Measurements from ENCODE around the gene WDR72.

Gene WDR72

GRCh38 chr15:53565721-53566120 lies 193.7 kb downstream of the WDR72 start:
- TF ChIP-seq CTCF (IDR thresholded peaks at IDR 0.05; ENCODE audit: low read depth, low read length) = no peak
- no peak for DNase-seq (ENCODE audit: low read depth in 2 of 2)
- H3K4me3 ChIP-seq (replicated peaks in 1 of 2; ENCODE audit: low read depth in 2 of 2, low read length in 2 of 2) = no peak overlapping the region

DNA sequence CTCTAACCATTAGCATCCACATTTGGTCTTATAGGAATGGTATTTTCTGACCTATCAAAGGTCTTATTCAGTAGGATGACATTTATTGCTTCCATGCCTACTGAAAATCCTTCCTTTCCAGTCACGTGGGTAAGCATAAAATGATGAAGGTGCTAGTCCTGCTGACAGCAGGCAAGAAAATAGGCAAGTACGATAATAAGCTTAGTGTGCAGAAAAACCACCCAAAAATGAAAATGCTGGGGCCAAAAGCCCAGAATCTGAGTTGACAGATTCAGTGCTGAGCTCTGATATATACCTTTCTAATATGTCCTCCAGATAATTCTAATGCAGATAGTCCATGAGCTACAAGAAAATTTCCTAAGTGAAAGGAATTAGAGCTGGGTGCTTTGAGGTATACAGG lies 194.8 kb downstream of the WDR72 start:
- H3K4me3 ChIP-seq (replicated peaks in 1 of 2; ENCODE audit: low read depth in 2 of 2, low read length in 2 of 2) = no peak overlapping the region
- DNase-seq (ENCODE audit: low read depth in 2 of 2) = no peak
- no peak for TF ChIP-seq CTCF (IDR thresholded peaks at IDR 0.05; ENCODE audit: low read depth, low read length)

DNA sequence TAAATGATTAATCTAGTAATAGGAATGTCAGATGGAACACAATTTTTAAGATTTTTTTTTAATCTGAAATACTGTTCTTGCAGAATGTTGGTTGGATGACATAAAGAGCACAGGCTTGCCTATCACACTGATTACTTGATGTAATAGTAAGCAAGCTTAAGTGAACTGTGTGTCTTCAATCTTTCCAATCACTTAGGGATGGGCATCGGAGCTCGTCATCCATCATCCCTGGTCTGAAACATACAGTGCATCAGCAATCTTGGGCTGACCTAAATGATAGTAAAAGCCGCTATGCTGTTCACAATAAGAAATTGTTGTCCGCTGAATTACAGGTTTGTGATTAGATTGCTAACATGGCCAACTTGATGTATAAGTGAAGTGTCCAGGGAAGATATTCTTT lies 195.8 kb downstream of the WDR72 start:
- no peak for TF ChIP-seq CTCF (IDR thresholded peaks at IDR 0.05; ENCODE audit: low read depth, low read length)

DNA sequence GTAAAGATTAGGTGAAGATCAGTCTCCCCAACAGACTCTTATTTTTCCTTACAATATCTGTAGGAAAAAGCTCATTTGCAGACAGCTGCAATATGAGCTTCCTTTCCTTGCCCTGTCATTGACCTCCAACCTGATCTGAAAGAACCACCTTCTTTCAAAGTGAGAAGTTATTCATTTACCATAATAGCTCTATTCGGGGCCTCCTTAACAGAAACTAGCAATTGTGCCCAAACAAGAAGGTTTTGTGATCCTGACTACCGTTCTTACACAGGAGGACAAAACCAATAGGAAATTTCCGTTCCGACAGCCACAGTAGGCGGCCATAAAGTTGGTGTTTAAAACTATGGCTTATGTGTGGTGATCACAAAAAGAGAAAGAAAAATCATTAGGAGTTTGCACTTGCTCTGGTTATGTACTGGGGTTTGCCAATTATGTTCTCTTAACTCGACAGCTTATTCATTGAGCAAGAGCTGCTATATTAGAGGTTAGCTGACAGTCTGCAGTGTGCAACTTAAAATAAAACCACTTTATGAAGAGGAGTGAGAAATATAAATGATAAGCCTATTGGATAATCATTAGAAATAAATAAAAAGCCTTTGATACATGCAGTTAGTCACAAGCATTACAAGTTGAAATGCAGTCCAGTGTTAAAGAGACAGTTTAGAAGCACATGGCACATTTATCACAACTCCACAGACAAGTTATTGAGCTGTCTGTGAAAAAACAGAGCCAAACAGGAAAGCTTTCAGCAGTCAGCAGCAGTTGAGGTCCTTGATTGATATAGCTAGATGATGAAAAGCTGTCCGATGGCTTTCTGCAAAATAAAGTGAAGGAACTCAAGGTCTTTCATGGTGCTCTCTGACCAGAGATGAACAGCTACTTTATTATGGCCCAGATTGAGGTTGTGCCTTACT lies 199.8 kb downstream of the WDR72 start:
- no peak for DNase-seq (ENCODE audit: low read depth in 2 of 2)
- no peak for TF ChIP-seq CTCF (IDR thresholded peaks at IDR 0.05; ENCODE audit: low read depth, low read length)
- H3K4me3 ChIP-seq (replicated peaks in 1 of 2; ENCODE audit: low read depth in 2 of 2, low read length in 2 of 2) = no peak overlapping the region

More for the DNA sequence above, 195.8 kb downstream of the WDR72 start:
- H3K4me3 ChIP-seq (replicated peaks in 1 of 2; ENCODE audit: low read depth in 2 of 2, low read length in 2 of 2) = no peak overlapping the region
- no peak for DNase-seq (ENCODE audit: low read depth in 2 of 2)

DNA sequence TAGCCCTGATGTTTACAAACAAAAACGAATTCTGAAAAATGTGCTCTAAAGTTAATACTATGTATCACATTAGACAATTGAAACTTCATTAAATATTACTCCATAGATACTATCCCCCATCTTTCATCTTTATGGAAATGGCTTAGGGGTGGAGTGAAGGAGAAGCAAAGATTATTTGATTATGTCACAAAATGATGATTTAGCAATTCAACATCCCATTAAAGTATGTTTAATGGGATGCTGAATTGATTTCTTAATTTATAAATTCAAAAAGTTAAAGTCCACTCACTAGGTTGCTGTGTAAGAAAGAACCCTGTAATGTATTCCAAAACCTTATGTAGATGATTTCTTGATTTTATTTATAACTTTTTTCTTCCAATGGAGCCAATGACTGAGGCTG lies 201.1 kb downstream of the WDR72 start:
- H3K4me3 ChIP-seq (replicated peaks in 1 of 2; ENCODE audit: low read depth in 2 of 2, low read length in 2 of 2) = no peak overlapping the region
- no peak for DNase-seq (ENCODE audit: low read depth in 2 of 2)
- no peak for TF ChIP-seq CTCF (IDR thresholded peaks at IDR 0.05; ENCODE audit: low read depth, low read length)

- no peak for TF ChIP-seq CTCF (IDR thresholded peaks at IDR 0.05; ENCODE audit: low read depth, low read length)
- no peak overlapping the region for H3K4me3 ChIP-seq (replicated peaks in 1 of 2; ENCODE audit: low read depth in 2 of 2, low read length in 2 of 2)
Measured at GRCh38 chr15:53555226-53555625, 204.2 kb downstream of the WDR72 start.

More at GRCh38 chr15:53555226-53555625, 204.2 kb downstream of the WDR72 start:
- DNase-seq (ENCODE audit: low read depth in 2 of 2) = no peak
